K562 (cell line): ENCODE measurements around the gene MTG2.

ENCODE experiments used
- TF ChIP-seq, protein P1 (sequence below), 3 experiments: IDR thresholded peaks in 2 of 3; conservative IDR thresholded peaks in 1 of 3; 2 replicates each; pipeline ENCODE4 v1.5.1; 2011 to 2012; ENCODE audit warnings: low read length in 3 of 3, mild to moderate bottlenecking in 3 of 3, control low read depth in 2 of 3, improper control_type of control experiment in 1 of 3, inconsistent platforms in 1 of 3, low read depth in 1 of 3, mixed read lengths in 1 of 3, moderate library complexity in 1 of 3; ENCODE audit not compliant: insufficient read depth in 2 of 3
- TF ChIP-seq, protein P2 (sequence below), 2 experiments: fragments of 450-650 bp in 1 of 2; sonication (generic) in 1 of 2; formaldehyde crosslinking in 1 of 2; IDR thresholded peaks in 1 of 2; conservative IDR thresholded peaks in 1 of 2; 2 replicates each; pipeline versions ENCODE4 v1.6.1 to v1.8.1; 2016 to 2023; ENCODE audit warnings: mild to moderate bottlenecking in 2 of 2, moderate library complexity in 2 of 2, inconsistent platforms in 1 of 2, missing genetic modification reagents in 1 of 2

- TF ChIP-seq, protein P1, sequence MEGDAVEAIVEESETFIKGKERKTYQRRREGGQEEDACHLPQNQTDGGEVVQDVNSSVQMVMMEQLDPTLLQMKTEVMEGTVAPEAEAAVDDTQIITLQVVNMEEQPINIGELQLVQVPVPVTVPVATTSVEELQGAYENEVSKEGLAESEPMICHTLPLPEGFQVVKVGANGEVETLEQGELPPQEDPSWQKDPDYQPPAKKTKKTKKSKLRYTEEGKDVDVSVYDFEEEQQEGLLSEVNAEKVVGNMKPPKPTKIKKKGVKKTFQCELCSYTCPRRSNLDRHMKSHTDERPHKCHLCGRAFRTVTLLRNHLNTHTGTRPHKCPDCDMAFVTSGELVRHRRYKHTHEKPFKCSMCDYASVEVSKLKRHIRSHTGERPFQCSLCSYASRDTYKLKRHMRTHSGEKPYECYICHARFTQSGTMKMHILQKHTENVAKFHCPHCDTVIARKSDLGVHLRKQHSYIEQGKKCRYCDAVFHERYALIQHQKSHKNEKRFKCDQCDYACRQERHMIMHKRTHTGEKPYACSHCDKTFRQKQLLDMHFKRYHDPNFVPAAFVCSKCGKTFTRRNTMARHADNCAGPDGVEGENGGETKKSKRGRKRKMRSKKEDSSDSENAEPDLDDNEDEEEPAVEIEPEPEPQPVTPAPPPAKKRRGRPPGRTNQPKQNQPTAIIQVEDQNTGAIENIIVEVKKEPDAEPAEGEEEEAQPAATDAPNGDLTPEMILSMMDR (IDR thresholded peaks at IDR 0.05 in 2 of 3, conservative IDR thresholded peaks at IDR 0.05 in 1 of 3; ENCODE audit: insufficient read depth in 2 of 3, low read depth in 1 of 3, low read length in 3 of 3) = no peak
- TF ChIP-seq, protein P2, sequence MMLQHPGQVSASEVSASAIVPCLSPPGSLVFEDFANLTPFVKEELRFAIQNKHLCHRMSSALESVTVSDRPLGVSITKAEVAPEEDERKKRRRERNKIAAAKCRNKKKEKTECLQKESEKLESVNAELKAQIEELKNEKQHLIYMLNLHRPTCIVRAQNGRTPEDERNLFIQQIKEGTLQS (IDR thresholded peaks at IDR 0.05) = no peak
- TF ChIP-seq, protein P2 (CRISPR knock-in tag; conservative IDR thresholded peaks at IDR 0.05) = no peak
These were observed 40.7 kb downstream of the MTG2 start for GRCh38 chr20:62223571-62223970.
